H1 (cell line): ENCODE results near the gene TMX2. TPM values are rescaled to one million over a fixed set of nuclear protein-coding genes. Genes with fewer than 3 reads are reported as not detected.

ENCODE experiments used
- CTCF ChIA-PET: fragments of 300-600 bp; sonication (Branson Sonifier 250); formaldehyde crosslinking; loops from one replicate; lab custom pipeline; 2021; ENCODE audit not compliant: partially characterized antibody; lab: Charles Lee
- POLR2A ChIA-PET: fragments of 300-600 bp; sonication (Branson Sonifier 250); formaldehyde crosslinking; loops from one replicate; lab custom pipeline; 2021; ENCODE audit warnings: inconsistent platforms; ENCODE audit not compliant: partially characterized antibody; lab: Charles Lee
- DNase-seq, 2 experiments: peaks; one replicate each; pipeline versions ENCODE4 v3.0.0 to v3.0.0-alpha.2; 2010 to 2022; ENCODE audit warnings: low spot score in 2 of 2, low read depth in 1 of 2, mixed read lengths in 1 of 2
- FAIRE-seq: peaks from 2 replicates; lab custom pipeline; 2011; peaks lifted over from hg19 to GRCh38; lab: Jason Lieb, UNC
- H2AFZ ChIP-seq: 2 replicates; pipeline ENCODE4 v1.8.1; 2012; ENCODE audit warnings: low read length, inconsistent platforms
- H2AK5ac ChIP-seq: 2 replicates; pipeline ENCODE4 v1.6.1; 2013; ENCODE audit warnings: low read depth, low read length
- H2BK120ac ChIP-seq: replicated peaks from 2 replicates; pipeline ENCODE3; 2013; ENCODE audit warnings: low read depth, low read length, inconsistent platforms
- H2BK12ac ChIP-seq: 2 replicates; pipeline ENCODE4 v1.6.1; 2013; ENCODE audit warnings: low read depth, low read length
- H2BK15ac ChIP-seq: 2 replicates; pipeline ENCODE4 v1.6.1; 2013; ENCODE audit warnings: low read length
- H2BK20ac ChIP-seq: 2 replicates; pipeline ENCODE4 v1.6.1; 2013; ENCODE audit warnings: low read length
- H2BK5ac ChIP-seq: 2 replicates; pipeline ENCODE4 v1.6.1; 2013; ENCODE audit warnings: low read depth, low read length
- H3K14ac ChIP-seq: 2 replicates; pipeline ENCODE4 v1.6.1; 2013; ENCODE audit warnings: inconsistent platforms; ENCODE audit not compliant: insufficient read length
- H3K18ac ChIP-seq: 2 replicates; pipeline ENCODE4 v1.6.1; 2013; ENCODE audit warnings: low read length; ENCODE audit errors: extremely low read depth
- H3K23ac ChIP-seq: 2 replicates; pipeline ENCODE4 v1.6.1; 2013; ENCODE audit warnings: inconsistent platforms; ENCODE audit not compliant: insufficient read length
- H3K23me2 ChIP-seq: 2 replicates; pipeline ENCODE4 v1.6.1; 2013; ENCODE audit warnings: low read depth, low read length
- H3K27ac ChIP-seq: 2 replicates; pipeline ENCODE4 v1.6.1; 2011; ENCODE audit warnings: low read depth, low read length, inconsistent platforms
- H3K27me3 ChIP-seq, 4 experiments: replicated peaks in 1 of 4; 1 replicate in 1 of 4; 2 replicates in 3 of 4; pipeline versions ENCODE4 v1.6.1 to v1.8.1; 2011 to 2013; ENCODE audit warnings: low read length in 3 of 4, mild to moderate bottlenecking in 3 of 4, inconsistent platforms in 2 of 4, mixed read lengths in 2 of 4, moderate library complexity in 1 of 4; ENCODE audit not compliant: control insufficient read depth in 3 of 4, insufficient read depth in 3 of 4; ENCODE audit errors: extremely low read depth in 1 of 4
- H3K36me3 ChIP-seq, 4 experiments: 2 replicates each; pipeline versions ENCODE4 v1.6.1 to v1.8.1; 2011 to 2013; ENCODE audit warnings: mild to moderate bottlenecking in 4 of 4, low read length in 3 of 4, moderate library complexity in 2 of 4, control low read depth in 1 of 4, inconsistent platforms in 1 of 4; ENCODE audit not compliant: insufficient read depth in 4 of 4, control insufficient read depth in 2 of 4
- H3K4ac ChIP-seq: replicated peaks from 2 replicates; pipeline ENCODE3; 2013; ENCODE audit warnings: low read length, low read depth, mixed read lengths, inconsistent platforms; ENCODE audit not compliant: insufficient read length
- H3K4me1 ChIP-seq, 4 experiments: replicated peaks in 1 of 4; 1 replicate in 1 of 4; 2 replicates in 3 of 4; pipeline versions ENCODE4 v1.6.1 to v1.8.1; 2011 to 2013; ENCODE audit warnings: low read length in 3 of 4, inconsistent platforms in 2 of 4, mixed read lengths in 1 of 4; ENCODE audit not compliant: insufficient read depth in 4 of 4, control insufficient read depth in 3 of 4
- H3K4me2 ChIP-seq, 2 experiments: 2 replicates each; pipeline versions ENCODE4 v1.6.1 to v1.8.1; 2011 to 2013; ENCODE audit warnings: low read depth in 2 of 2, low read length in 2 of 2, control low read depth in 1 of 2, inconsistent platforms in 1 of 2, mild to moderate bottlenecking in 1 of 2; ENCODE audit not compliant: insufficient read depth in 1 of 2
- H3K4me3 ChIP-seq, 4 experiments: fragments of 200-600, 300-600 bp in 1 of 4; sonication (generic), shearing (Covaris generic), sonication (Bioruptor Twin) in 1 of 4; 2 replicates each; pipeline versions ENCODE4 v1.5.1 to v1.8.1; 2011 to 2016; ENCODE audit warnings: low read length in 4 of 4, low read depth in 3 of 4, control low read depth in 2 of 4, inconsistent platforms in 2 of 4, mild to moderate bottlenecking in 2 of 4, mixed read lengths in 1 of 4, moderate library complexity in 1 of 4; ENCODE audit not compliant: insufficient read depth in 2 of 4; ENCODE audit errors: extremely low read depth in 1 of 4
- H3K56ac ChIP-seq: replicated peaks from 2 replicates; pipeline ENCODE3; 2013; ENCODE audit warnings: low read depth, mild to moderate bottlenecking, mixed read lengths, low read length, inconsistent platforms; ENCODE audit not compliant: insufficient read length
- H3K79me1 ChIP-seq: 2 replicates; pipeline ENCODE4 v1.6.1; 2013; ENCODE audit warnings: low read depth, low read length, control low read depth
- H3K79me2 ChIP-seq, 2 experiments: 2 replicates each; pipeline versions ENCODE4 v1.6.1 to v1.8.1; 2012 to 2013; ENCODE audit warnings: low read length in 2 of 2, mild to moderate bottlenecking in 2 of 2, inconsistent platforms in 1 of 2; ENCODE audit not compliant: insufficient read depth in 2 of 2, control insufficient read depth in 1 of 2
- H3K9ac ChIP-seq, 4 experiments: replicated peaks in 1 of 4; 1 replicate in 1 of 4; 2 replicates in 3 of 4; pipeline versions ENCODE4 v1.6.1 to v1.8.1; 2011 to 2013; ENCODE audit warnings: low read depth in 3 of 4, low read length in 3 of 4, control low read depth in 2 of 4, mild to moderate bottlenecking in 2 of 4, moderate library complexity in 2 of 4, inconsistent platforms in 1 of 4; ENCODE audit errors: extremely low read depth in 1 of 4
- H3K9me3 ChIP-seq, 2 experiments: 2 replicates each; pipeline versions ENCODE4 v1.6.1 to v1.8.1; 2012 to 2013; ENCODE audit warnings: mild to moderate bottlenecking in 2 of 2, moderate library complexity in 2 of 2, control low read depth in 1 of 2, inconsistent platforms in 1 of 2, low read depth in 1 of 2, low read length in 1 of 2, mixed read lengths in 1 of 2; ENCODE audit not compliant: insufficient read depth in 2 of 2
- H4K20me1 ChIP-seq, 2 experiments: replicated peaks in 1 of 2; 2 replicates each; pipeline versions ENCODE3 to v1.8.1; 2011 to 2013; ENCODE audit warnings: inconsistent platforms in 2 of 2, low read length in 2 of 2, mild to moderate bottlenecking in 1 of 2; ENCODE audit not compliant: insufficient read depth in 2 of 2, control insufficient read depth in 1 of 2
- H4K5ac ChIP-seq: 2 replicates; pipeline ENCODE4 v1.6.1; 2013; ENCODE audit warnings: low read length, low read depth, mixed read lengths, inconsistent platforms; ENCODE audit not compliant: insufficient read length
- H4K8ac ChIP-seq: 2 replicates; pipeline ENCODE4 v1.8.0; 2013; ENCODE audit warnings: mild to moderate bottlenecking, moderate library complexity, low read length, inconsistent platforms; ENCODE audit not compliant: insufficient read depth; ENCODE audit errors: extremely low read depth
- H4K91ac ChIP-seq: replicated peaks from 2 replicates; pipeline ENCODE3; 2013; ENCODE audit warnings: low read length, mixed read lengths, inconsistent platforms; ENCODE audit not compliant: insufficient read length
- RAD21 ChIP-seq, 2 experiments: IDR thresholded peaks in 1 of 2; conservative IDR thresholded peaks in 1 of 2; 2 replicates each; pipeline ENCODE4 v1.6.1; 2011; ENCODE audit warnings: low read depth in 2 of 2, low read length in 2 of 2, improper control_type of control experiment in 1 of 2, inconsistent platforms in 1 of 2, mild to moderate bottlenecking in 1 of 2, moderate library complexity in 1 of 2
- SP1 ChIP-seq: IDR thresholded peaks from 2 replicates; pipeline ENCODE4 v1.6.1; 2011; ENCODE audit warnings: low read depth, low read length
- TAF1 ChIP-seq: IDR thresholded peaks from 2 replicates; pipeline ENCODE4 v1.6.1; 2011; ENCODE audit warnings: mild to moderate bottlenecking, low read depth, low read length
- TBP ChIP-seq: IDR thresholded peaks from 2 replicates; pipeline ENCODE4 v1.6.1; 2011; ENCODE audit warnings: low read depth, low read length, improper control_type of control experiment
- TEAD4 ChIP-seq: IDR thresholded peaks from 2 replicates; pipeline ENCODE4 v1.6.1; 2012; ENCODE audit warnings: low read depth, low read length, inconsistent platforms, mixed read lengths
- WGBS, 2 experiments: shearing (Covaris generic) in 1 of 2; methylation state at CpG; one replicate each; pipeline versions ENCODE4 v1.1.6 to v1.1.7; 2013 to 2015; ENCODE audit warnings: low lambda C conversion rate in 2 of 2, mixed read lengths in 2 of 2, inconsistent platforms in 1 of 2, low coverage in 1 of 2, missing lambda C conversion rate in 1 of 2; ENCODE audit not compliant: insufficient replicate concordance in 2 of 2, insufficient coverage in 1 of 2, insufficient read length in 1 of 2; ENCODE audit errors: extremely low coverage in 1 of 2, missing lambda C conversion rate in 1 of 2; 5-methylcytosine and 5-hydroxymethylcytosine counted together
- polyA plus RNA-seq, 7 experiments: library from polyadenylated mRNA; depleted of rRNA in 3 of 7; stranded (reverse) in 5 of 7; unstranded in 2 of 7; fragments of >200 nt in 5 of 7; fragments of 200-250 nt in 2 of 7; gene quantifications; 1 replicate in 5 of 7; 2 replicates in 1 of 7; 4 replicates in 1 of 7; pipeline versions ENCODE4 v1.2.1 to v1.2.3, GENCODE V29; 2011 to 2013; ENCODE audit warnings: missing spikeins in 2 of 7, mixed read lengths in 2 of 7
- total RNA-seq: library from RNA; stranded (reverse); fragmentation: NEBNext Ultra II Directional; extraction: Animal tissue kit (Norgen Biotek cat#: 25700); gene quantifications from 2 replicates; pipeline ENCODE4 v1.2.1, GENCODE V29; 2021

Gene TMX2
- total and polyA plus RNA-seq, 2 of the 8 experiments (the other 6 are each of a cell fraction or from before 2014, with no cell fraction given) = 70.4 to 100.0 TPM

GRCh38 chr11:57778318-57779037, 66.1 kb downstream of the TMX2 start:
- Histone ChIP-seq H2BK5ac (peak overlapping the region; percentile 86), H2BK120ac (no peak overlapping the region), H3K4me2 (peak overlapping the region; percentile 55 to 63), H3K23ac (no peak overlapping the region), H3K4me1 (peaks cover 23 to 44% (median 38%) of the 10 kb centered on the region in 4 experiments), H3K9me3 (no peaks in the 10 kb centered on the region), H4K5ac (peak overlapping the region; percentile 28), H3K23me2 (no peaks in the 10 kb centered on the region), H3K4me3 (peak overlapping the region in 3 of 4 experiments; percentile 5 to 39 (median 16); a peak in 4 of 8 replicates), H3K36me3 (no peaks in the 10 kb centered on the region), H3K14ac (no peak overlapping the region), H2BK12ac (peak overlapping the region; percentile 98), H4K8ac (peak overlapping the region; percentile 47; the same call in 1 of the 2 replicates), H3K9ac (peak overlapping the region in 3 of 4 experiments; percentile 56 to 64 (median 59); a peak in 6 of 7 replicates), H3K4ac (no peak overlapping the region), H3K27me3 (no peaks in the 10 kb centered on the region), H4K91ac (peak overlapping the region; percentile 9), H3K27ac (peak overlapping the region; percentile 89), H4K20me1 (peaks cover 3 to 15% of the 10 kb centered on the region in 2 experiments), H3K18ac (peak overlapping the region; percentile 73), H2BK15ac (no peak overlapping the region), H2AFZ (no peak overlapping the region), H3K56ac (peak overlapping the region; percentile 7), H2BK20ac (no peak overlapping the region; the same call in none of the 2 replicates), H3K79me2 (peaks cover 31 to 94% of the 10 kb centered on the region in 2 experiments), H2AK5ac (peak overlapping the region; percentile 53), H3K79me1 (peaks cover 6% of the 10 kb centered on the region)
- ChIA-PET POLR2A (interaction anchor here (0.5 to 14.4 kb wide), 22 partner anchors 8 to 1149 kb away, joined by 3 to 329 read pairs (median 4); partner anchors contain the start of genes BTBD18, CTNND1, MED19 and SELENOH), CTCF (interaction anchor here (0.6 to 9.6 kb wide), 11 partner anchors 8 to 1372 kb away, joined by 3 to 86 read pairs (median 4); partner anchors contain the start of genes BTBD18 and CTNND1)
- WGBS, 2 experiments = 25% methylated on average over 6 of the region's 6 CpGs; no CpG with 5 or more reads in 1 of the 2 experiments
- FAIRE-seq (peak; percentile 85), DNase-seq (peak; percentile 71 to 79)
- TF ChIP-seq TAF1 (peak; percentile 90), TBP (peak; percentile 90), RAD21 (IDR thresholded peaks at IDR 0.05 in 1 of 2, conservative IDR thresholded peaks at IDR 0.05 in 1 of 2; ENCODE audit: low read depth in 2 of 2, low read length in 2 of 2) (peak in 1 of 2 experiments; percentile 0; a peak in 1 of 4 replicates), TEAD4 (peak; percentile 97), SP1 (peak; percentile 73; the same call in 1 of the 2 replicates)
